ENCODE data around the gene RBM34.

DNA sequence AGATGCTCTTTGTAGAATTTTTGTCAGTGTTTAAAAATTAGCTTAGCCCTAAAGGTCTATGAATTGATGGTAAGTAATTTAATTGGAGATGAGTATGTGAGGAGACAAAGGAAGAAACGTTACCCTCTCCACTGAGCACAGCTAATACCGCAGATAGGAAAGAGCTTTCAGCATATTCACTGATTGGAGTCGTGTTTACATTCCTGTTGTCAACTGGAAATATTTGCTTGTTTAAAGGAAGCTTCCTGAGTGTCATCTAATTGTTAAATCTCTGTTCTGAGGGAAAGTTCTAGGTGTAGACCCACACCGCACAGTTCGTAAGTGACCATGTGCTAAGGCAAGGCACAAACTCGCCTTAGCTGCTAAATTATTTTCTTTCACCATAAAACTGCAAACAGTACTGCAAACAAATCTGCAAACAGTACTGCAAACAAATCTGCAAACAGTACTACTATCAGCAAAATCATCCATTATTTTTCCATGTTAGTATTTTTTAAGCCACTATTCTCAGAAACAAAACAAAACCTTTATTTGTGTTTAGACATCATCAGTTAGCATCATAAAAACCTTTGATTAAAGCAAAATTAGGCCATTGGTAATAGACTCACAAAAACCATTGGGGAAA lies 65.0 kb downstream of the RBM34 start:
- TF ChIP-seq, protein P1, sequence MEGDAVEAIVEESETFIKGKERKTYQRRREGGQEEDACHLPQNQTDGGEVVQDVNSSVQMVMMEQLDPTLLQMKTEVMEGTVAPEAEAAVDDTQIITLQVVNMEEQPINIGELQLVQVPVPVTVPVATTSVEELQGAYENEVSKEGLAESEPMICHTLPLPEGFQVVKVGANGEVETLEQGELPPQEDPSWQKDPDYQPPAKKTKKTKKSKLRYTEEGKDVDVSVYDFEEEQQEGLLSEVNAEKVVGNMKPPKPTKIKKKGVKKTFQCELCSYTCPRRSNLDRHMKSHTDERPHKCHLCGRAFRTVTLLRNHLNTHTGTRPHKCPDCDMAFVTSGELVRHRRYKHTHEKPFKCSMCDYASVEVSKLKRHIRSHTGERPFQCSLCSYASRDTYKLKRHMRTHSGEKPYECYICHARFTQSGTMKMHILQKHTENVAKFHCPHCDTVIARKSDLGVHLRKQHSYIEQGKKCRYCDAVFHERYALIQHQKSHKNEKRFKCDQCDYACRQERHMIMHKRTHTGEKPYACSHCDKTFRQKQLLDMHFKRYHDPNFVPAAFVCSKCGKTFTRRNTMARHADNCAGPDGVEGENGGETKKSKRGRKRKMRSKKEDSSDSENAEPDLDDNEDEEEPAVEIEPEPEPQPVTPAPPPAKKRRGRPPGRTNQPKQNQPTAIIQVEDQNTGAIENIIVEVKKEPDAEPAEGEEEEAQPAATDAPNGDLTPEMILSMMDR (conservative IDR thresholded peaks at IDR 0.05), result no peak
- TF ChIP-seq EZH2 (IDR thresholded peaks at IDR 0.05; ENCODE audit: low read depth), result no peak

Data from PC-9 (cell line).